ENCODE measurements around the gene QARS1. TPM values are rescaled to one million over a fixed set of nuclear protein-coding genes. Genes with fewer than 3 reads are reported as not detected.

Gene QARS1
- polyA plus RNA-seq, 1 of the 3 experiments (the other 2 are of a cell fraction), result 311 TPM

GRCh38 chr3:49081429-49081828 is 23.1 kb downstream of the QARS1 start:
- H2AFZ ChIP-seq (ENCODE audit: low read depth), result no peak overlapping the region
- H3K9me2 ChIP-seq, result no peaks in the 10 kb centered on the region
- 99% methylated on average over 8 of the region's 8 CpGs for WGBS (ENCODE audit: low lambda C conversion rate)
- no peak for DNase-seq
- peaks cover 13 to 25% of the 10 kb centered on the region in 2 experiments for H3K36me3 ChIP-seq (replicated peaks in 1 of 2; ENCODE audit: control insufficient read depth in 1 of 2, insufficient read depth in 2 of 2, low read length in 1 of 2)
- peaks cover 63% of the 10 kb centered on the region for H4K20me1 ChIP-seq (ENCODE audit: insufficient read depth)
- no peaks in the 10 kb centered on the region for H3F3A ChIP-seq (replicated peaks; ENCODE audit: insufficient read depth)
- no peak overlapping the region for H3K9ac ChIP-seq
- no peaks in the 10 kb centered on the region for H3K9me3 ChIP-seq
- H3K27me3 ChIP-seq (ENCODE audit: insufficient read depth), result no peaks in the 10 kb centered on the region
- H3K4me1 ChIP-seq (ENCODE audit: control insufficient read depth in 1 of 2, insufficient read depth in 2 of 2, low read depth in 1 of 2, low read length in 1 of 2), result no peaks in the 10 kb centered on the region; a peak in 1 of 4 replicates
- no peak overlapping the region for H3K4me3 ChIP-seq (ENCODE audit: low read depth in 2 of 2, low read length in 1 of 2)
- H3K27ac ChIP-seq (ENCODE audit: low read depth in 2 of 2, low read length in 1 of 2), result no peak overlapping the region
- H3K4me2 ChIP-seq, result no peak overlapping the region
- ChIA-PET POLR2A (interaction anchor here (0.7 kb wide), 1 partner anchor 259 kb away, joined by 3 read pairs; no protein-coding TSS in a partner anchor), CTCF (interaction anchor here (2.2 kb wide), 1 partner anchor 12 kb away, joined by 6 read pairs; the partner anchor contains the start of gene QRICH1)
- H3K79me2 ChIP-seq (ENCODE audit: insufficient read depth), result peaks cover 99% of the 10 kb centered on the region
- TF ChIP-seq FOXJ3 (CRISPR knock-in tag; IDR thresholded peaks at IDR 0.05) (no peak), IRF3 (IDR thresholded peaks at IDR 0.05; ENCODE audit: low read depth, low read length) (no peak), POLR2AphosphoS5 (IDR thresholded peaks at IDR 0.05; ENCODE audit: low read depth, low read length) (no peak), NFIC (IDR thresholded peaks at IDR 0.05; ENCODE audit: borderline replicate concordance) (no peak), JUND (IDR thresholded peaks at IDR 0.05) (no peak), MXI1 (IDR thresholded peaks at IDR 0.05; ENCODE audit: low read depth, low read length) (no peak), SIN3A (IDR thresholded peaks at IDR 0.05; ENCODE audit: borderline replicate concordance, low read depth, low read length) (no peak), ZBTB33 (IDR thresholded peaks at IDR 0.05; ENCODE audit: borderline replicate concordance, low read depth) (no peak), GATA2 (CRISPR knock-in tag; IDR thresholded peaks at IDR 0.05) (no peak), NRF1 (IDR thresholded peaks at IDR 0.05; ENCODE audit: low read depth, low read length) (no peak), FOXM1 (IDR thresholded peaks at IDR 0.05; ENCODE audit: low read depth) (no peak)

- Histone ChIP-seq H3F3A (replicated peaks; ENCODE audit: insufficient read depth) (no peaks in the 10 kb centered on the region), H3K4me3 (ENCODE audit: low read depth in 2 of 2, low read length in 1 of 2) (no peak overlapping the region), H3K9me3 (no peaks in the 10 kb centered on the region), H3K79me2 (ENCODE audit: insufficient read depth) (peaks cover 98% of the 10 kb centered on the region), H4K20me1 (ENCODE audit: insufficient read depth) (peaks cover 51% of the 10 kb centered on the region), H3K4me1 (ENCODE audit: control insufficient read depth in 1 of 2, insufficient read depth in 2 of 2, low read depth in 1 of 2, low read length in 1 of 2) (no peaks in the 10 kb centered on the region; a peak in 1 of 4 replicates), H3K9ac (no peak overlapping the region), H2AFZ (ENCODE audit: low read depth) (no peak overlapping the region), H3K27ac (ENCODE audit: low read depth in 2 of 2, low read length in 1 of 2) (no peak overlapping the region), H3K27me3 (ENCODE audit: insufficient read depth) (no peaks in the 10 kb centered on the region), H3K36me3 (replicated peaks in 1 of 2; ENCODE audit: control insufficient read depth in 1 of 2, insufficient read depth in 2 of 2, low read length in 1 of 2) (peaks cover 19 to 40% of the 10 kb centered on the region in 2 experiments), H3K4me2 (no peak overlapping the region), H3K9me2 (no peaks in the 10 kb centered on the region)
- ChIA-PET POLR2A (no interaction called here), CTCF (interaction anchor here (0.8 kb wide), 1 partner anchor 54 kb away, joined by 3 read pairs; no protein-coding TSS in a partner anchor)
- DNase-seq, result no peak
- WGBS (ENCODE audit: low lambda C conversion rate), result 99% methylated on average over 2 of the region's 2 CpGs
- TF ChIP-seq ELF1 (IDR thresholded peaks at IDR 0.05), result no peak
- no peak for TF ChIP-seq SIN3A (IDR thresholded peaks at IDR 0.05; ENCODE audit: borderline replicate concordance, low read depth, low read length)
- no peak for TF ChIP-seq POLR2AphosphoS5 (IDR thresholded peaks at IDR 0.05; ENCODE audit: low read depth, low read length)
- no peak for TF ChIP-seq EP300 (IDR thresholded peaks at IDR 0.05; ENCODE audit: borderline replicate concordance in 1 of 2, low read depth in 1 of 2, low read length in 1 of 2)
- TF ChIP-seq USF2 (IDR thresholded peaks at IDR 0.05; ENCODE audit: borderline replicate concordance, low read depth, low read length), result no peak
- TF ChIP-seq EZH2phosphoT487 (IDR thresholded peaks at IDR 0.05; ENCODE audit: borderline replicate concordance, low read depth), result no peak
- no peak for TF ChIP-seq FOXM1 (IDR thresholded peaks at IDR 0.05; ENCODE audit: low read depth)
- no peak for TF ChIP-seq TEAD4 (IDR thresholded peaks at IDR 0.05; ENCODE audit: borderline replicate concordance, insufficient read depth)
- TF ChIP-seq MAX (IDR thresholded peaks at IDR 0.05; ENCODE audit: low read depth), result no peak
- TF ChIP-seq IRF3 (IDR thresholded peaks at IDR 0.05; ENCODE audit: low read depth, low read length), result no peak
- TF ChIP-seq MXI1 (IDR thresholded peaks at IDR 0.05; ENCODE audit: low read depth, low read length), result no peak
- TF ChIP-seq TAF1 (IDR thresholded peaks at IDR 0.05; ENCODE audit: borderline replicate concordance, low read depth, low read length), result no peak
- no peak for TF ChIP-seq NFIC (IDR thresholded peaks at IDR 0.05; ENCODE audit: borderline replicate concordance)
Observed at GRCh38 chr3:49079270-49079669, 25.3 kb downstream of the QARS1 start.

All from SK-N-SH (cell line).